SK-N-SH (cell line): ENCODE measurements around the gene PRKG1.

ENCODE experiments used
- EZH2phosphoT487 ChIP-seq: fragments of 200-600 bp; sonication (generic); IDR thresholded peaks from 2 replicates; pipeline ENCODE4 v1.6.1; 2017; ENCODE audit warnings: low read depth, mixed run types, mild to moderate bottlenecking, antibody characterized with exemption, moderate library complexity, borderline replicate concordance
- FOXJ3 ChIP-seq: sonication (generic); formaldehyde crosslinking; IDR thresholded peaks from 2 replicates; pipeline ENCODE4 v1.5.1; 2020; ENCODE audit warnings: mild to moderate bottlenecking, missing genetic modification reagents
- FOXM1 ChIP-seq: IDR thresholded peaks from 2 replicates; pipeline ENCODE4 v1.4.0; 2012; ENCODE audit warnings: low read depth, mild to moderate bottlenecking
- JUND ChIP-seq: IDR thresholded peaks from 2 replicates; pipeline ENCODE4 v1.4.0; 2012
- MAX ChIP-seq: IDR thresholded peaks from 2 replicates; pipeline ENCODE4 v1.4.0; 2012; ENCODE audit warnings: low read depth
- NFIC ChIP-seq: IDR thresholded peaks from 2 replicates; pipeline ENCODE4 v1.4.0; 2012; ENCODE audit warnings: borderline replicate concordance
- RAD21 ChIP-seq: IDR thresholded peaks from 2 replicates; pipeline ENCODE4 v1.6.1; 2012; ENCODE audit warnings: mild to moderate bottlenecking, low read length
- SIN3A ChIP-seq: IDR thresholded peaks from 2 replicates; pipeline ENCODE4 v1.6.1; 2012; ENCODE audit warnings: low read depth, mild to moderate bottlenecking, low read length, moderate library complexity, borderline replicate concordance
- SMC3 ChIP-seq: IDR thresholded peaks from 2 replicates; pipeline ENCODE4 v1.6.1; 2012; ENCODE audit warnings: low read depth, low read length, improper control_type of control experiment
- TAF1 ChIP-seq: IDR thresholded peaks from 2 replicates; pipeline ENCODE4 v1.6.1; 2012; ENCODE audit warnings: low read depth, mild to moderate bottlenecking, low read length, moderate library complexity, borderline replicate concordance
- USF2 ChIP-seq: fragments of 150-350 bp; IDR thresholded peaks from 2 replicates; pipeline ENCODE4 v1.6.1; 2017; ENCODE audit warnings: antibody characterized with exemption, low read length, low read depth, borderline replicate concordance
- ZBTB33 ChIP-seq: IDR thresholded peaks from 2 replicates; pipeline ENCODE4 v1.4.0; 2012; ENCODE audit warnings: low read depth, borderline replicate concordance
- TF ChIP-seq, protein P1 (sequence below): fragments of 200-600 bp; sonication (generic); IDR thresholded peaks from 2 replicates; pipeline ENCODE4 v1.6.1; 2017; ENCODE audit warnings: antibody characterized with exemption, mild to moderate bottlenecking, moderate library complexity
- TF ChIP-seq, protein P2 (sequence below): IDR thresholded peaks from 2 replicates; pipeline ENCODE4 v1.6.1; 2012; ENCODE audit warnings: mild to moderate bottlenecking, low read depth, low read length, moderate library complexity

DNA sequence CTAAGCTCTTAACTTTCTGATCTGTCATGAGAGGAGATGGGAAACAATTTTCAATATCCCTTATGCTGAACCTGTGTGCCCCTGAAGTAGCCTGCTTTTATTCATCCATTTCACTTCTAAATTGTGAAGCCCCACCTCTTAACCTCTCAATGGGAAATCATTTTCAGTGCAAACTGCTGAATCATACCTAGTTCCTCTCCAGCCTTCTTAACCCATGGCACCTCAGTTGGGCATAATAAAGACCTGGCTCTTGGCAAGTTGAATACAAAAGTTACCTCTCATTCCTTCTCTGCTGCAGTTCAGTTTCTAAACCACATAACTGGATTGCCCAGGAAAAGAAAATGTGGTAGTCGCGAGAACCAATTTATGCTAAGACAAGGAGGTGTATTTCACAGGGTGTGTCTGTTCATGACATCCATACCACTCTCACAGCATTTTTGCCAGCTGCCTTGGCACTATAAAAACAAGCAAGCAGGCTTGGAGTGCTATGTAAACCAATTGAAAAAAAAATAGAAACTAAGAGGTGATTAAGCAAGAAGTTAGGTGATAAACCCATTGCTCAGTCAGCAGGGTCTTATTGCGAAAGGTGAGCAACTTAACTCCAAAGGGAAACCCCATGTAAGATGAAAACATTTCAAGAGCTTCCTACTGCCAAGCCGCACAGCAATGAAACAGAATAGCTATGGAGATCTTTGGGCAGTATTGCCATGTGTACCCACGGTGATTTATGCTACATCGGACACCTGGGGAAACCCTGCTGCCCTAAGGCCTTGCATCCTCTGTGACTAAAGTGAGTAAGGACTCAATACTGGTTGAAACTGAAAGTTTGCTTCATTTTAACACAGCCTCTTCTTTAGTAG is 1182.8 kb downstream of the PRKG1 start:
- TF ChIP-seq, protein P1, sequence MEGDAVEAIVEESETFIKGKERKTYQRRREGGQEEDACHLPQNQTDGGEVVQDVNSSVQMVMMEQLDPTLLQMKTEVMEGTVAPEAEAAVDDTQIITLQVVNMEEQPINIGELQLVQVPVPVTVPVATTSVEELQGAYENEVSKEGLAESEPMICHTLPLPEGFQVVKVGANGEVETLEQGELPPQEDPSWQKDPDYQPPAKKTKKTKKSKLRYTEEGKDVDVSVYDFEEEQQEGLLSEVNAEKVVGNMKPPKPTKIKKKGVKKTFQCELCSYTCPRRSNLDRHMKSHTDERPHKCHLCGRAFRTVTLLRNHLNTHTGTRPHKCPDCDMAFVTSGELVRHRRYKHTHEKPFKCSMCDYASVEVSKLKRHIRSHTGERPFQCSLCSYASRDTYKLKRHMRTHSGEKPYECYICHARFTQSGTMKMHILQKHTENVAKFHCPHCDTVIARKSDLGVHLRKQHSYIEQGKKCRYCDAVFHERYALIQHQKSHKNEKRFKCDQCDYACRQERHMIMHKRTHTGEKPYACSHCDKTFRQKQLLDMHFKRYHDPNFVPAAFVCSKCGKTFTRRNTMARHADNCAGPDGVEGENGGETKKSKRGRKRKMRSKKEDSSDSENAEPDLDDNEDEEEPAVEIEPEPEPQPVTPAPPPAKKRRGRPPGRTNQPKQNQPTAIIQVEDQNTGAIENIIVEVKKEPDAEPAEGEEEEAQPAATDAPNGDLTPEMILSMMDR = no peak
- TF ChIP-seq SMC3 (no peak), TAF1 (no peak), RAD21 (no peak), MAX (no peak), EZH2phosphoT487 (no peak), SIN3A (no peak), FOXJ3 (CRISPR knock-in tag) (no peak), FOXM1 (no peak), JUND (no peak), NFIC (no peak), USF2 (no peak), ZBTB33 (no peak)
- TF ChIP-seq, protein P2, sequence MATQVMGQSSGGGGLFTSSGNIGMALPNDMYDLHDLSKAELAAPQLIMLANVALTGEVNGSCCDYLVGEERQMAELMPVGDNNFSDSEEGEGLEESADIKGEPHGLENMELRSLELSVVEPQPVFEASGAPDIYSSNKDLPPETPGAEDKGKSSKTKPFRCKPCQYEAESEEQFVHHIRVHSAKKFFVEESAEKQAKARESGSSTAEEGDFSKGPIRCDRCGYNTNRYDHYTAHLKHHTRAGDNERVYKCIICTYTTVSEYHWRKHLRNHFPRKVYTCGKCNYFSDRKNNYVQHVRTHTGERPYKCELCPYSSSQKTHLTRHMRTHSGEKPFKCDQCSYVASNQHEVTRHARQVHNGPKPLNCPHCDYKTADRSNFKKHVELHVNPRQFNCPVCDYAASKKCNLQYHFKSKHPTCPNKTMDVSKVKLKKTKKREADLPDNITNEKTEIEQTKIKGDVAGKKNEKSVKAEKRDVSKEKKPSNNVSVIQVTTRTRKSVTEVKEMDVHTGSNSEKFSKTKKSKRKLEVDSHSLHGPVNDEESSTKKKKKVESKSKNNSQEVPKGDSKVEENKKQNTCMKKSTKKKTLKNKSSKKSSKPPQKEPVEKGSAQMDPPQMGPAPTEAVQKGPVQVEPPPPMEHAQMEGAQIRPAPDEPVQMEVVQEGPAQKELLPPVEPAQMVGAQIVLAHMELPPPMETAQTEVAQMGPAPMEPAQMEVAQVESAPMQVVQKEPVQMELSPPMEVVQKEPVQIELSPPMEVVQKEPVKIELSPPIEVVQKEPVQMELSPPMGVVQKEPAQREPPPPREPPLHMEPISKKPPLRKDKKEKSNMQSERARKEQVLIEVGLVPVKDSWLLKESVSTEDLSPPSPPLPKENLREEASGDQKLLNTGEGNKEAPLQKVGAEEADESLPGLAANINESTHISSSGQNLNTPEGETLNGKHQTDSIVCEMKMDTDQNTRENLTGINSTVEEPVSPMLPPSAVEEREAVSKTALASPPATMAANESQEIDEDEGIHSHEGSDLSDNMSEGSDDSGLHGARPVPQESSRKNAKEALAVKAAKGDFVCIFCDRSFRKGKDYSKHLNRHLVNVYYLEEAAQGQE = no peak
